ENCODE measurements around the gene TRAP1.

- TF ChIP-seq CTCF (IDR thresholded peaks at IDR 0.05; ENCODE audit: insufficient read depth, low read length, poor library complexity, severe bottlenecking) = no peak
- TF ChIP-seq EZH2phosphoT487 (conservative IDR thresholded peaks at IDR 0.05; ENCODE audit: low read length) = no peak
Measured at GRCh38 chr16:3738128-3738527, 20.8 kb upstream of the TRAP1 start.
